ENCODE results near the gene ZPBP2. TPM values are rescaled to one million over a fixed set of nuclear protein-coding genes. Genes with fewer than 3 reads are reported as not detected.

The ZPBP2 gene
- total RNA-seq, 4 donors from 2014 or later = not detected

DNA sequence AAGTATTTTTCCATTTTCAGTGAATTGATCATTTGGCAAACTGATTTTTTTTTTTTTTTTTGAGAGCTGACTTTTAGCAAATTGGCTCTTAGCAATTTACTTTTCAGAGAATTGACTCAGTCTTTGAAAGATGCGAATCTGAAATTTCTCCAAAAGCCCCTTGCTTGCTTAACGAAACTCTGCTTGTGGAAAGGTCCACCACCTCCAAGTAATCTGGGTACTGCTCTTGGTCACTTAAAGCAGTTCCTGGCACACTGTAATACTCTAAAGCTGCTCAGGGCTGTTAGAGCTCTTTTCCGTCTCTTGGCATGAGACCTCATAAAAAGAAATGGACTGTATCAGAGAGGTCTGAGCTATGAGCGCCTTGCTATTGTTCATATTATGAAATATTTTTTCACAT, 47.6 kb downstream of the ZPBP2 start:
- Histone ChIP-seq H3K36me3 (peaks cover 11% of the 10 kb centered on the region), H3K27me3 (no peaks in the 10 kb centered on the region), H3K4me3 (no peak overlapping the region), H3K9me3 (no peaks in the 10 kb centered on the region), H3K4me1 (no peaks in the 10 kb centered on the region), H3K27ac (no peak overlapping the region)
- no peak for TF ChIP-seq CTCF (IDR thresholded peaks at IDR 0.05)
- TF ChIP-seq POLR2AphosphoS5 (IDR thresholded peaks at IDR 0.05) = no peak
- no peak for TF ChIP-seq EP300 (IDR thresholded peaks at IDR 0.05)
- TF ChIP-seq POLR2A (IDR thresholded peaks at IDR 0.05) = no peak
- no peak for DNase-seq (ENCODE audit: low spot score in 2 of 2)
- WGBS = 87% methylated on average over 4 of the region's 4 CpGs

DNA sequence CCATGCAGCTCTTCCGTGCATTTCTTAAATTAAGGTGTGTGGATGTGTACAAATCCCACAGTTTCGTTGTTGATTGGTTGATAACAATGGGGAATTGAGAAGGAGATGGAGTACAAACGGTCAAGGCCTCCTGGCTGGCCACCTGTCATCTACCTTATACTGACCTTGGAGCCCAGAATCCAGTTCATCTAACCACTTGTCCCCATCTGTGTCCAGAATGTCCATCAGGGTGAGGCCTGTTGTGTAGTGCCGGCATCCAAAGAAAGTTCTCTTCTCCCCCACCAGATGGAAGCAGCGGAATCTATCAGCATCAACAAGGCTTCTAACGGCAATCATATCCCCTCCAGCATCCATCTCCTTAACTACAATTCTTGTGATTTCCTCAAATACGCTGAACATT, 48.9 kb downstream of the ZPBP2 start:
- TF ChIP-seq CTCF (IDR thresholded peaks at IDR 0.05) (no peak), POLR2A (IDR thresholded peaks at IDR 0.05) (no peak), POLR2AphosphoS5 (IDR thresholded peaks at IDR 0.05) (no peak), EP300 (IDR thresholded peaks at IDR 0.05) (no peak)
- Histone ChIP-seq H3K27me3 (no peaks in the 10 kb centered on the region), H3K27ac (no peak overlapping the region), H3K4me3 (no peak overlapping the region), H3K9me3 (no peaks in the 10 kb centered on the region), H3K4me1 (no peaks in the 10 kb centered on the region), H3K36me3 (peaks cover 22% of the 10 kb centered on the region)
- DNase-seq (ENCODE audit: low spot score in 2 of 2) = no peak
- whole genome bisulfite sequencing = 83% methylated on average over 7 of the region's 7 CpGs

DNA sequence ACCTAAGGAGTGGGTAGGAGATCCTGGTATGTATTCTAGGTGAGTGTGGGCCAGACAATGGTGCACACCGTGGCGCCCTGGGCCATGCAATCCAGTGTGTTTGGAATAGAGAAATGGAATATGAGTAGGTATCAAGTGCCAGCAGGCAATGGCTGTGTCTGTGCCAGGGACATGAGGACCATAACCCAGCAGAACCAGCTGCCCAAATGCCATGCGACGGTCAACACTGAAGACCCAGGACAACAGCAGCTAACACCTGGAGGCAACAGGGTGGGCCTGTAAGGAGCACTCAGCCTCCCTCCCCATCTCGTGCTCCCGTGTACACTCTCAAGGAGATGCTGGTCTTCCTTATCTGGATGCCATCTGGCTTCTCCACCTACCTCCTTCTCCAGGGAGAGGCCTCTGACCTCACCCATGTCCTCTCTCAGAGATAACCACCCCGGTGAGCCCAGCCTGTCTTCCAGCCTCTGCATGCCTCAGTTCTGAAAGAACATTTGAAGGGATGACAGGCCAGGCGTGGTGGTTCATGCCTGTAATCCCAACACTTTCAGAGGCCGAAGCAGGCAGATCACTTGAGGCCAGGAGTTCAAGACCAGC, 51.2 kb downstream of the ZPBP2 start:
- no peaks in the 10 kb centered on the region for H3K9me3 ChIP-seq
- H3K4me1 ChIP-seq = peaks cover 3% of the 10 kb centered on the region
- DNase-seq (ENCODE audit: low spot score in 2 of 2) = no peak
- H3K36me3 ChIP-seq = peaks cover 44% of the 10 kb centered on the region
- no peak for TF ChIP-seq EP300 (IDR thresholded peaks at IDR 0.05)
- TF ChIP-seq POLR2AphosphoS5 (IDR thresholded peaks at IDR 0.05) = no peak
- no peak for TF ChIP-seq CTCF (IDR thresholded peaks at IDR 0.05)
- TF ChIP-seq POLR2A (IDR thresholded peaks at IDR 0.05) = no peak
- no peak overlapping the region for H3K4me3 ChIP-seq
- H3K27ac ChIP-seq = no peak overlapping the region
- H3K27me3 ChIP-seq = no peaks in the 10 kb centered on the region
- 96% methylated on average over 9 of the region's 9 CpGs for WGBS

DNA sequence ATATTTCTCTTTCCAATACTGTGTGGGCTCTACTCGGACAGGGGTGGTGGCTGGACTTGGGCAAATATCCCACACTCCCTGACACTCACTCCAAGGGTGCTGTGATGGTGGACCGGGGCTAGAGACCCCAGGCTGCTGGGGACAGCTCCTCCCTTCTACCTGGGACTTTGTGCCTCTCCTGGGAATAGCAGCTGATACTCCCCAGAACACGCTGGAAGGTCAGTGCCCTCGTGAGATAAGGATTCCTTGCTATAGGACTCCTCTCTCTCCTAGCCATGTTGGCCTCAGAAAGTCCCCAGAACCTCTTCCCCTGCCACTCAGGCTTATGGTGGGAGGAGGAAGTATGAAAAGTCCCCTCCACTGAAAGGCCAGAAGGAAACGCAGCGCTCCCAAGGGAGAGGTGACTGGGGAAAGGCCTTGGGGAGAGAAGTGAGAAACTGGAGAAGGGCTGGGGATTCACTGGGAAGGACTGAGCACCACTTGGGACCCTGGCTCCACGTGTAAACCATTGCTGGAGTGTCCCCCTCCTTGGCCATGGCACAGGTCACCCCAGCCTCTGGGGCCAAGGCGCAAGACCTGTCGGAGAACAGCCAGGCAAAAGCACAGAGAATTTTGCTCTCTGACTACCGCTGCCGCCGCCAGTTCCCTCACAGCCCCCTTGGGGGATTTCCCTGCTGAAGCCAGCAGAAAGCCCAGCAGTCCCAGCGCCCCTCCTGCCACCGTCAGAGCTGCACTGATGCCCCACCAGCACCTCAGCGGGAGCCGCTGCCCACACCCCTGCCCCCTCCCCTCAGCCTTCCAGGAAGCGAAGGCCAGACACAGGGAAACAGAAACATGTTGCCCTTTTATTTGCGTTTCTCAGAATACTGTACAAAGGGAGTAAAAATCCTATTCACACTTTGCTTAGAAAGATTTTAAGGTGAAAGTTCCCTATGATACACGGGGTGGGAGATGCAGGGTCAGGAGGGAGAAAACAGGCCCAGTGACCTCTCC, 52.5 kb downstream of the ZPBP2 start:
- Histone ChIP-seq H3K36me3 (peaks cover 44% of the 10 kb centered on the region), H3K27ac (no peak overlapping the region), H3K27me3 (no peaks in the 10 kb centered on the region), H3K4me3 (no peak overlapping the region), H3K9me3 (no peaks in the 10 kb centered on the region), H3K4me1 (peaks cover 15% of the 10 kb centered on the region)
- no peak for DNase-seq (ENCODE audit: low spot score in 2 of 2)
- WGBS = 71% methylated on average over 16 of the region's 19 CpGs
- TF ChIP-seq POLR2A (IDR thresholded peaks at IDR 0.05) = no peak
- no peak for TF ChIP-seq POLR2AphosphoS5 (IDR thresholded peaks at IDR 0.05)
- no peak for TF ChIP-seq CTCF (IDR thresholded peaks at IDR 0.05)
- no peak for TF ChIP-seq EP300 (IDR thresholded peaks at IDR 0.05)

GRCh38 chr17:39921323-39921722, 53.3 kb downstream of the ZPBP2 start:
- DNase-seq (ENCODE audit: low spot score in 2 of 2) = no peak
- 62% methylated on average over 3 of the region's 5 CpGs for WGBS
- Histone ChIP-seq H3K4me1 (peaks cover 23% of the 10 kb centered on the region), H3K27me3 (no peaks in the 10 kb centered on the region), H3K4me3 (no peak overlapping the region), H3K9me3 (no peaks in the 10 kb centered on the region), H3K36me3 (peaks cover 44% of the 10 kb centered on the region), H3K27ac (no peak overlapping the region)
- TF ChIP-seq EP300 (IDR thresholded peaks at IDR 0.05) (no peak), POLR2AphosphoS5 (IDR thresholded peaks at IDR 0.05) (no peak), POLR2A (IDR thresholded peaks at IDR 0.05) (no peak), CTCF (IDR thresholded peaks at IDR 0.05) (no peak)

Measured in suprapubic skin (tissue), 4 donors.